CD14-positive monocyte (primary cell): ENCODE results near the gene TMEM79. TPM values are rescaled to one million over a fixed set of nuclear protein-coding genes. Genes with fewer than 3 reads are reported as not detected.

ENCODE experiments used
- DNase-seq, 3 donors: peaks; one replicate each; pipeline ENCODE4 v3.0.0-alpha.2; 2011 to 2022
- H2AFZ ChIP-seq: 2 replicates; pipeline ENCODE4 v1.6.0; 2012; ENCODE audit warnings: mild to moderate bottlenecking, low read depth, low read length, inconsistent platforms; ENCODE audit not compliant: insufficient read depth, poor library complexity, severe bottlenecking
- H3K27ac ChIP-seq, 2 donors: 1 replicate in 1 of 2; 2 replicates in 1 of 2; pipeline ENCODE4 v1.5.1; 2012 to 2013; ENCODE audit warnings: low read length in 2 of 2, control low read depth in 1 of 2, inconsistent platforms in 1 of 2, low read depth in 1 of 2, mild to moderate bottlenecking in 1 of 2
- H3K27me3 ChIP-seq, 2 donors: one replicate each; pipeline versions ENCODE4 v1.6.0 to v1.6.1; 2011 to 2013; ENCODE audit warnings: low read length in 2 of 2; ENCODE audit not compliant: control insufficient read depth in 2 of 2, insufficient read depth in 2 of 2
- H3K36me3 ChIP-seq, 2 donors: replicated peaks in 1 of 2; 1 replicate in 1 of 2; 2 replicates in 1 of 2; pipeline versions ENCODE4 v1.5.1 to v1.6.1; 2012 to 2013; ENCODE audit warnings: low read length in 2 of 2, control low read depth in 1 of 2, inconsistent platforms in 1 of 2, mild to moderate bottlenecking in 1 of 2; ENCODE audit not compliant: insufficient read depth in 2 of 2, control insufficient read depth in 1 of 2
- H3K4me1 ChIP-seq, 2 donors: 1 replicate in 1 of 2; 2 replicates in 1 of 2; pipeline versions ENCODE4 v1.5.1 to v1.6.1; 2012 to 2013; ENCODE audit warnings: low read length in 2 of 2, control low read depth in 1 of 2, inconsistent platforms in 1 of 2, mild to moderate bottlenecking in 1 of 2, moderate library complexity in 1 of 2; ENCODE audit not compliant: insufficient read depth in 2 of 2, control insufficient read depth in 1 of 2
- H3K4me2 ChIP-seq: replicated peaks from 2 replicates; pipeline ENCODE3; 2012; ENCODE audit warnings: low read length, moderate library complexity, mild to moderate bottlenecking; ENCODE audit not compliant: poor library complexity, severe bottlenecking; ENCODE audit errors: extremely low read depth
- H3K4me3 ChIP-seq, 3 experiments: fragments of 200-600 bp in 1 of 3; sonication (generic) in 1 of 3; replicated peaks in 1 of 3; 1 replicate in 2 of 3; 2 replicates in 1 of 3; pipeline ENCODE4 v1.5.1; 2011 to 2013; ENCODE audit warnings: low read length in 3 of 3, mild to moderate bottlenecking in 3 of 3, control low read depth in 2 of 3, low read depth in 2 of 3, inconsistent platforms in 1 of 3, moderate library complexity in 1 of 3
- H3K79me2 ChIP-seq: 2 replicates; pipeline ENCODE4 v1.6.0; 2012; ENCODE audit warnings: mild to moderate bottlenecking, control low read depth, inconsistent platforms, low read length, moderate library complexity; ENCODE audit not compliant: insufficient read depth
- H3K9ac ChIP-seq: 2 replicates; pipeline ENCODE4 v1.6.0; 2017; ENCODE audit warnings: low read length, mild to moderate bottlenecking; ENCODE audit not compliant: insufficient read depth, poor library complexity, severe bottlenecking
- H3K9me3 ChIP-seq, 2 donors: replicated peaks in 1 of 2; 1 replicate in 1 of 2; 2 replicates in 1 of 2; pipeline versions ENCODE4 v1.5.1 to v1.6.1; 2012 to 2013; ENCODE audit warnings: low read length in 2 of 2, control low read depth in 1 of 2; ENCODE audit not compliant: control insufficient read depth in 1 of 2, insufficient read depth in 1 of 2
- H4K20me1 ChIP-seq: 2 replicates; pipeline ENCODE4 v1.6.0; 2012; ENCODE audit warnings: mild to moderate bottlenecking, low read length, control low read depth, moderate library complexity; ENCODE audit not compliant: insufficient read depth
- H3K27ac Mint-ChIP-seq, 7 donors: one replicate each; pipeline ENCODE4 v1.8.0; 2020; ENCODE audit warnings: mild to moderate bottlenecking in 7 of 7, mixed read lengths in 7 of 7, moderate library complexity in 6 of 7, inconsistent platforms in 2 of 7
- H3K27me3 Mint-ChIP-seq, 3 donors: one replicate each; pipeline ENCODE4 v1.8.0; 2021 to 2022; ENCODE audit warnings: low read depth in 3 of 3, mild to moderate bottlenecking in 3 of 3, mixed read lengths in 3 of 3, moderate library complexity in 3 of 3, inconsistent platforms in 1 of 3
- H3K36me3 Mint-ChIP-seq, 2 donors: one replicate each; pipeline ENCODE4 v1.8.0; 2020; ENCODE audit warnings: mixed read lengths in 2 of 2, inconsistent platforms in 1 of 2, mild to moderate bottlenecking in 1 of 2
- H3K4me1 Mint-ChIP-seq: one replicate; pipeline ENCODE4 v1.8.0; 2020; ENCODE audit warnings: mild to moderate bottlenecking, mixed read lengths
- H3K4me3 Mint-ChIP-seq, 2 donors: one replicate each; pipeline ENCODE4 v1.8.0; 2020; ENCODE audit warnings: mild to moderate bottlenecking in 2 of 2, mixed read lengths in 2 of 2, moderate library complexity in 1 of 2
- H3K9me3 Mint-ChIP-seq, 7 donors: one replicate each; pipeline ENCODE4 v1.8.0; 2020 to 2022; ENCODE audit warnings: mixed read lengths in 7 of 7, mild to moderate bottlenecking in 6 of 7, moderate library complexity in 6 of 7, inconsistent platforms in 2 of 7
- WGBS: methylation state at CpG from one replicate; pipeline ENCODE4 v1.1.5; 2013; ENCODE audit warnings: missing lambda C conversion rate; ENCODE audit not compliant: insufficient coverage; 5-methylcytosine and 5-hydroxymethylcytosine counted together
- intact Hi-C, 2 donors: fragments of 100-400 bp; cut with micrococcal nuclease; formaldehyde crosslinking; loops; one replicate each; pipeline versions ENCODE4 v1.15.0 to v1.15.1; 2023
- polyA plus RNA-seq, 3 donors: library from polyadenylated mRNA; depleted of rRNA in 1 of 3; unstranded in 2 of 3; stranded (reverse) in 1 of 3; fragments of 300-500 nt in 2 of 3; fragments of >200 nt in 1 of 3; fragmentation: Illumina TruSeq in 2 of 3; gene quantifications; 1 replicate in 2 of 3; 2 replicates in 1 of 3; pipeline ENCODE4 v1.2.3, GENCODE V29; 2012 to 2021
- TF ChIP-seq, protein P1 (sequence below): fragments of 200-600 bp; IDR thresholded peaks from one replicate; pipeline ENCODE4 v1.8.0; 2022; ENCODE audit warnings: antibody characterized with exemption, mild to moderate bottlenecking

TMEM79 gene
- polyA plus RNA-seq, 3 donors = 1.2 to 12.0 (median 1.4) TPM

DNA sequence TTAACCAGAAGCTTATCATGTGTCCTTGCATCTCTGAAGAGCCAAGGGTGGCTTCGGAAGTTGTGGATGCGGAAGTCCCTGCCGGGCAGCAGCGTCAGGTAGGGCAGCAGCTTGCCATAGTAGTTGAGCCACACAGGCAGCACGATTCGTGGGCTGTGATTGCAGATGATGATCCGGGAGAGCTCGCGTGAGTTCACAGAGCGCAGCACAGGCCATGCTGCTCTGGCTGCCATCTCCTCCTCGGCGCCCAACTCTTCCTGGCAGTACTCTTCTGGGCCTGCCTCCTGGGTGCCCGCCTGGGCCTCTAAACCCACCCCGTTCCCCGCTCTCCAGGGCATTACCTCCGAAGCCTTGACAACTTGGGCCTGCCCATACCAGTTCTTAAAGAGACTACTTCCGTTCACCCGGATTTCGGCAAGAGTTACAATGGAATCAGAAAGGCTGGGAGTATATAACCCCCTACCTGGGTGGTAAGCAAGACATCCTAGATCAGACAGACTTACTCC lies 14.8 kb downstream of the TMEM79 start, which contains the start of gene VHLL:
Gene VHLL, minus strand, starts transcription at position 456 of the 506 bp plus-strand sequence. Its CDS starts 118 bp downstream, at position 338.
- Mint-ChIP-seq H3K36me3 (peaks cover 4 to 13% of the 10 kb centered on the region in 2 donors), H3K4me1 (peaks cover 19% of the 10 kb centered on the region), H3K4me3 (no peak within 1 kb of the TSS), H3K27me3 (peaks cover 0 to 3% (median 2%) of the 10 kb centered on the region in 3 donors), H3K9me3 (peaks cover 0 to 3% (median 0%) of the 10 kb centered on the region in 7 donors), H3K27ac (no peak within 1 kb of the TSS)
- no peak within 1 kb of the TSS for H3K4me3 ChIP-seq
- TF ChIP-seq, protein P1, sequence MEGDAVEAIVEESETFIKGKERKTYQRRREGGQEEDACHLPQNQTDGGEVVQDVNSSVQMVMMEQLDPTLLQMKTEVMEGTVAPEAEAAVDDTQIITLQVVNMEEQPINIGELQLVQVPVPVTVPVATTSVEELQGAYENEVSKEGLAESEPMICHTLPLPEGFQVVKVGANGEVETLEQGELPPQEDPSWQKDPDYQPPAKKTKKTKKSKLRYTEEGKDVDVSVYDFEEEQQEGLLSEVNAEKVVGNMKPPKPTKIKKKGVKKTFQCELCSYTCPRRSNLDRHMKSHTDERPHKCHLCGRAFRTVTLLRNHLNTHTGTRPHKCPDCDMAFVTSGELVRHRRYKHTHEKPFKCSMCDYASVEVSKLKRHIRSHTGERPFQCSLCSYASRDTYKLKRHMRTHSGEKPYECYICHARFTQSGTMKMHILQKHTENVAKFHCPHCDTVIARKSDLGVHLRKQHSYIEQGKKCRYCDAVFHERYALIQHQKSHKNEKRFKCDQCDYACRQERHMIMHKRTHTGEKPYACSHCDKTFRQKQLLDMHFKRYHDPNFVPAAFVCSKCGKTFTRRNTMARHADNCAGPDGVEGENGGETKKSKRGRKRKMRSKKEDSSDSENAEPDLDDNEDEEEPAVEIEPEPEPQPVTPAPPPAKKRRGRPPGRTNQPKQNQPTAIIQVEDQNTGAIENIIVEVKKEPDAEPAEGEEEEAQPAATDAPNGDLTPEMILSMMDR = no peak
- H4K20me1 ChIP-seq = peaks cover 6% of the 10 kb centered on the region
- no peaks in the 10 kb centered on the region for H3K27me3 ChIP-seq
- WGBS = 95% methylated on average over 17 of the region's 19 CpGs
- intact Hi-C loops = no loop called here
- no peak for DNase-seq
- H3K36me3 ChIP-seq = peaks cover 0 to 4% of the 10 kb centered on the region in 2 donors
- peaks cover 6% of the 10 kb centered on the region for H3K79me2 ChIP-seq
- H3K4me2 ChIP-seq = no peak within 1 kb of the TSS
- H3K4me1 ChIP-seq = peaks cover 16 to 19% of the 10 kb centered on the region in 2 donors
- H3K9me3 ChIP-seq = no peaks in the 10 kb centered on the region
- H3K9ac ChIP-seq = no peak within 1 kb of the TSS
- H3K27ac ChIP-seq = no peak within 1 kb of the TSS
- no peak within 1 kb of the TSS for H2AFZ ChIP-seq

DNA sequence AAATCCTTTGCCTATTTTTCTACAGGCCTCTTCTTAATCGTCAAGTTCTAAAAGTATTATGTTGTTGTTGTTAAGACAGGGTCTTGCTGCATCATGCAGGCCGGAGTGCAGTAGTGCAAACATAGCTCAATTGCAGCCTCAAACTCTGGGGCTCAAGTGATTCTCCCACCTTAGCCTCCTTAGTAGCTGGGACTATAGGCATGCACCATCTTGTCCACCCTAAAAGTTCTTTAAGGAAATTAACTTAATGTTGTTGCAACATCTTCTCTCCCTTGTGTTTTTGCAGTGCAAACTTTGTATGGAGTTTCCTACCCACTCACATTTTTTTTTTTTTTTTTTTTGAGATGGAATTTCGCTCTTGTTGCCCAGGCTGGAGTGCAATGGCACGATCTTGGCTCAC lies 19.1 kb downstream of the TMEM79 start:
- peaks cover 0 to 3% (median under 1%) of the 10 kb centered on the region in 3 donors for H3K27me3 Mint-ChIP-seq
- no peak for DNase-seq
- no CpG with 5 or more reads among the region's 4 CpGs for WGBS
- Histone ChIP-seq H3K4me1 (no peaks in the 10 kb centered on the region), H3K27me3 (no peaks in the 10 kb centered on the region), H3K9me3 (no peaks in the 10 kb centered on the region), H3K4me2 (no peak overlapping the region), H3K4me3 (no peak overlapping the region), H4K20me1 (no peaks in the 10 kb centered on the region), H3K79me2 (no peaks in the 10 kb centered on the region), H3K36me3 (peaks cover 13 to 22% of the 10 kb centered on the region in 2 donors), H3K27ac (no peak overlapping the region), H3K9ac (no peak overlapping the region), H2AFZ (no peak overlapping the region)
- no peaks in the 10 kb centered on the region for H3K9me3 Mint-ChIP-seq
- H3K27ac Mint-ChIP-seq = no peak overlapping the region
- no peak overlapping the region for H3K4me3 Mint-ChIP-seq
- H3K36me3 Mint-ChIP-seq = peaks cover 24 to 45% of the 10 kb centered on the region in 2 donors
- TF ChIP-seq, protein P1 = no peak
- H3K4me1 Mint-ChIP-seq = peaks cover 3% of the 10 kb centered on the region
- intact Hi-C loops = no loop called here
